NCI-H1092 (cell line): ENCODE results near the gene CHTOP.
A peak's percentile ranks its signal among the peaks of the same experiment; 100 is the strongest.
"Not testable (repeated sequence)": the region's sequence is repeated elsewhere in the genome, so short reads cannot be mapped to it uniquely, and the experiment has no call there.

Source experiments
- DNase-seq: peaks from one replicate; lab custom pipeline; 2025; lab: John Stamatoyannopoulos, UW

CHTOP gene

GRCh38 chr1:153633161-153633753 lies 609 bp upstream of the CHTOP start:
- DNase-seq = no peak

GRCh38 chr1:153635872-153636271 lies 2.0 kb downstream of the CHTOP start:
- DNase-seq = no peak

GRCh38 chr1:153636312-153636711 lies 2.4 kb downstream of the CHTOP start:
- DNase-seq = no peak

DNA sequence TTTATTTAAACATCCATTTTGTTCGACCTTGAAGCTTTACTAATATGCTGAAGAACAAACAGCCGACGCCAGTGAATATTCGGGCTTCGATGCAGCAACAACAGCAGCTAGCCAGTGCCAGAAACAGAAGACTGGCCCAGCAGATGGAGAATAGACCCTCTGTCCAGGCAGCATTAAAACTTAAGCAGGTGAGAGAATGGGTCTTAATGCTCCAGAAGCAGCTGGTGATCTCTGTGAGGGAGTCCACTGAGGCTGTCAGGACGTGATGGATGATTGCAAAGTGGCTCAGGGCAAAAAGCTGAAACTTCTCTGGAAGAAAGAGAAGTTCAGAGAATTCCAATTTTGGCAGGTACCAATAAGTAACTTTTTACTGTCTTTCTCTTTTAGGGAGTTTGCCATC lies 4.4 kb downstream of the CHTOP start:
- DNase-seq = no peak

- DNase-seq = no peak
Measured at GRCh38 chr1:153639280-153639679, 5.4 kb downstream of the CHTOP start.

DNA sequence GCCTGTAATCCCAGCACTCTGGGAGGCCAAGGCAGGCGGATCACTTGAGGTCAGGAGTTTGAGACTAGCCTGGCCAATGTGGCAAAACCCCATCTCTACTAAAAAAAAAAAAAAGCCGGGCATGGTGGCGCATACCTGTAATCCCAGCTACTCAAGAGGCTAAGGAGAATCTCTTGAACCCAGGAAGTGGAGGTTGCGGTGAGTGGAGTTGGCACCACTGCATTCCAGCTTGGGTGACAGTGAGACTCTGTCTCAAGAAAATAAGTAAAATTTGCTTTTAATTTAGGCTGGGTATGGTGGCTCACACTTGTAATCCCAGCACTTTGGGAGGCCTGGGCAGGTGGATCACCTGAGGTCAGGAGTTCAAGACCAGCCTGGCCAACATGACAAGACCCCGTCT lies 6.3 kb downstream of the CHTOP start:
- not testable (repeated sequence) for DNase-seq

DNA sequence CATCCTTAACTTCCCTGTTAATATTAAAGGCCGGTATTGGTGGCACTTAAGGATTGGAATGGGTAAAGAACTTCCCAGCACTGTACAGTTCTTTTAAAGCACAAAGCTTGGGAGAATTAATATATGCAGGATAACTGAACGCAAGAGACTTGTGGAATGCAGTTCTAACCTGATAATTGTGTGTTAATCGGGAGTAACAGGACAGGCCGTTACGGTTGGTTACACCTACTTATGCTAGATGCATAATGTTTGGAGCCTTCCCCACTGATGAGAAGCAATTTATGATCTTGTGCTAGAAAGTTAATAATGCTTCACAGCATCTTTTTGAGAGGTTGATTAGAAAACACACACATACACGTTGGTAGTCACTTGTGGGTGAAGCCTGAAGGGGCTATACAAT lies 7.0 kb downstream of the CHTOP start:
- DNase-seq = no peak

- DNase-seq = no peak
Measured at GRCh38 chr1:153642161-153642560, 8.3 kb downstream of the CHTOP start.

- no peak for DNase-seq
Measured at GRCh38 chr1:153643100-153643499, 9.2 kb downstream of the CHTOP start.

DNA sequence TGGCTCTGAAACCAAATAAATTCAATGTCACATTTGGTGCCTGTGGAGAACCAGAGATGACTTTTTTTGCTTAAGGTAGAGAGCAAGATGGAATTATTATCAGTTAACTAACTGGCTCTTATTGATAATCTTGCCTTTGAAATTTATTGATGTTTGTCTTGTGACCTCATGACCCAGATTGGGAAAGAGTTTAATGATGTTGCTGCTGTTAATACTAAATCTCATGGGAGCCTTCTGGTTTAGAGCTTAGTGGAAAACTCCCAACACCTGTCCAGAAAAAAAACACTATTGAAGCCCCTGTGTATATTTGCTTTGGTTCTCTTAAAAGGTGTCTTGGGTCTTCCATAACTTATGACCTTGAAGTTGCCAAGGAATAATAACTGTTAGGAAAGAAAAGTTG lies 9.9 kb downstream of the CHTOP start:
- no peak for DNase-seq

DNA sequence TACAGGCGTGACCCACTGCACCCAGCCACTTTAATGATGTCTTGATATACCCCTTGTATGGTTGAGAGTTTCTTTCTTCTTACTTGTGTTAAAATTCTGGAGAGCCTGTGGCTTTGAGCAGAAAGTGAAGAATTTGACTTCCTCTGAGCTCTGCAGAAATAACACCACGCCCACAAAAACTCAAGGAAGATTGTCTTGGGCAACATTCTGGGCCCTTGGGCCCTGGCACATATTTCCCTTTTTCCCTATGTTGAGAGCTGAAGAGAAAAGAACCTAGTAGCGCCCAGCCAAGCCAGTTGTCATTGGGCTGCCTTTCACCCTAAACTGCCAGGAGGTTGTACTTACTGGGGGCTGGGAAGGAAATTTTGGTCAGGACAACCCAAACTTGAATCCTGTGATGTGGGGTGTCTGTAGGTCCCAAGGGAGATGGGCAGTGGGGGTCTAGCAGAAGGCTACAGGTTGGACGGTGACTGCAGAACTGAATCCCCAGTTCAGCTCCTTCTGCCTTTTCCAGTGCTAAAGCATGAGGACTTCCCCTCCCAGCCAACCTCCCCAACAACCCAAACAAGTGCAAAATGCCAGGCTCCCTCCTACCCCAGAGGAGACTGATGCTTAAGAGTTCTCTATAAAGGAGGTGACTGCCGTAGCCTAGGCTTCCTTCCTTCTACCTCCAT lies 12.9 kb downstream of the CHTOP start:
- DNase-seq = no peak

DNA sequence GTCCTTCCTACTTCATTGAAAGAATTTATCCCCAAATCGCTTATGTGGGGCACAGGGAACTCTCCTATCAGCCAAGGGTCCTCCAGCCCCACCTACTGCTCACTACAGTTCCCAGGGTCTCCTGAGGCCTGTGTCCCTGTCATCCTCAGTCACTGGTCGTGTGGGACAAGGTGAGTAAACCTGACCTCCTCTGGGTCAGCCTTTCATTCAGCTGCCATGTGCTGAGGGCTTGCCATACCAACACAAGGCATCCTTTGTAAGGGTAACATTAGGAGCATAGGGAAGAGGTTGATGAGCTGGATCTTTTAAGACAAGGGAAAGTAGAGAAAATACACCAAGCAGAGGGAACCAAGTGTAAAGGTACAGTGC lies 13.5 kb downstream of the CHTOP start:
- no peak for DNase-seq

- no peak for DNase-seq
Measured at GRCh38 chr1:153648000-153648643, 14.3 kb downstream of the CHTOP start.

DNA sequence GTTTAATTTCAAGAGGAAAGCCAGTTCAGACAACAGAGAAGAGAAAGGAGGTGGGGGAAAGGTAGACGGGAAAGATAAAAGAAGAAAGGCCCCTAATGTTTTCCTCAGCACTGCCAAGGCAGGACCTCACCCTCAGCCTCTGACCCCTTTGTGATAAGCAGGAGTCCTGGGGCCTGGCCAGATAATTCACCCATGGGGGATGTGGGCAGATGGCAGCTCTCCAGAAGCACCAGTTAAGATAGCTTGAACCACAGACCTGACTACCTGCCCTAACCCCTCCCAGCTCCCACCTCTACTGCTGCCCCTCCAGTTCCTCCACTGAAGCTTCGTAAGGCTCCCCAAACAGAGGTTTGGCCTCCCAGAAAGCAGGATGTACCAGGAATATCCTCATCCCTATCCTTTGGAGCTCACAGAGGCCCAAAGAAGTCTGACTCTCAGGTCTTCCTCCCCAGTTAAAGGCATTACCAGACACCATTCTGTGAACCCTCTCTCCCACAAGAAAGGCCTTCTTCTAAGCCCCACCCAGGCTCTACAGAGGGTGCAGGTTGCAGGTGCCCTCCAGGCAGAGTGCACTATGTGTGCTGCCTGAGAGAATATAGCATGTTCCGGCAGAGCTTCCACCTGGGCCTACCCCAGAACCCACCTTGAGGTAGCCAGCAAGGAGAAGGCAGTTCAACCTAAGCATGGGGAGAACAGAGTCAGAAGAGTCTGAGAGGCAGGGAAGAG lies 15.4 kb downstream of the CHTOP start:
- peak; percentile 54 for DNase-seq

DNA sequence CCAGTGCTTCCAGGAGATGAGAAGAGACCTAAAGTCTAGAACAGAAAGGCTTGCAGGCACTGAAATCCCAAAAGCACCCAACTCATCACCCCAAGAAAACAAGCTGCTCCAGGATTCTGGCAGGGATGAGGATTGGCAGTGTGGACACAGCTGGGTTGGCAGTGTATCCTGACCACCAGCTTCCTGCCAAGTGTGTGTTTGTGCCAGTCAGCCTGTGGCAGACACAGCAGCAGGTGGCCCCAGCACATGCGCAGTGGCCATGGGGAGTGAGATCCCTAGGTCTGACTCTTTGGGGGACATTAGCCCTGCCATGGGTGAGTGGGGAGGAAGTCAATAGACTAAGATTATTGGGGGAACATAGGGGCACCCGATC lies 16.0 kb downstream of the CHTOP start:
- peak; percentile 95 for DNase-seq

DNA sequence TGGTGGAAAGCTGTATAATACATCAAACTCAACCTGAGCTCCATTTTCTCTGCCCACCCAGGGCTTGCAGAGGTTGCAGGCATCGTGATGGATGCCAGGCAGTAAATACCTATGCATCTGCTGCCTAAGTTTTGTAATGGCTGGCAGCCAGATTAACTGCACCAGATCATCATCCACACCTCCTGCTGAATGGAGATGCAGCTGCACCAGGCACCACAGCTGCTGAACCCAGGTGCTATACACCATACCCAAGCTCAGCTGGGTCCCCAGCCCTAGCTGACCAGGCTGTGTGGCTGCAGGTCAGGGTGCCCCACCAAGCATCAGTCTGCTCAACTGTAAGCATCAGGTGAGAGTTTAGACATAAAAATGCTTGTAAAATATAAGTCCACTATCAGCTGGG lies 17.9 kb downstream of the CHTOP start:
- no peak for DNase-seq

- no peak for DNase-seq
Measured at GRCh38 chr1:153652805-153653500, 19.1 kb downstream of the CHTOP start.

DNA sequence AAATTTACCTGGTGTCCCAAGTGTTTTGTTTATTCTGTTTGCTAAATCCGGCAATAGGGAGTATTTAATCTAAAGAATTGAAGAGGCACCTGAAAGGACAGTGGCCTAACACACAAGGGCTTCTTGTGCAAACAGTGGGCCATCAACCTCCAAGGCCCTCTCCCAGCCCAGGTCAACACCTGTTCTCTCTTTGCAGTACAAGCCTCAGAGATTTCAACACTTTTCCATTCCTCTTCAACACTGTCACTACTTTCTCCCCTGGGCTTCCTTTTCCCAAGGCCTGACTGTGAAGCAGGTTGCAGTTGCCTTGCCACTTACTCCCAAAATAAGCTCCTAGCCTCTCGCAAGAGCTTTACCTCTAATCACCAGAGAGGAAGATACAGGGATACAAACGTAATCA lies 21.5 kb downstream of the CHTOP start:
- no peak for DNase-seq

DNA sequence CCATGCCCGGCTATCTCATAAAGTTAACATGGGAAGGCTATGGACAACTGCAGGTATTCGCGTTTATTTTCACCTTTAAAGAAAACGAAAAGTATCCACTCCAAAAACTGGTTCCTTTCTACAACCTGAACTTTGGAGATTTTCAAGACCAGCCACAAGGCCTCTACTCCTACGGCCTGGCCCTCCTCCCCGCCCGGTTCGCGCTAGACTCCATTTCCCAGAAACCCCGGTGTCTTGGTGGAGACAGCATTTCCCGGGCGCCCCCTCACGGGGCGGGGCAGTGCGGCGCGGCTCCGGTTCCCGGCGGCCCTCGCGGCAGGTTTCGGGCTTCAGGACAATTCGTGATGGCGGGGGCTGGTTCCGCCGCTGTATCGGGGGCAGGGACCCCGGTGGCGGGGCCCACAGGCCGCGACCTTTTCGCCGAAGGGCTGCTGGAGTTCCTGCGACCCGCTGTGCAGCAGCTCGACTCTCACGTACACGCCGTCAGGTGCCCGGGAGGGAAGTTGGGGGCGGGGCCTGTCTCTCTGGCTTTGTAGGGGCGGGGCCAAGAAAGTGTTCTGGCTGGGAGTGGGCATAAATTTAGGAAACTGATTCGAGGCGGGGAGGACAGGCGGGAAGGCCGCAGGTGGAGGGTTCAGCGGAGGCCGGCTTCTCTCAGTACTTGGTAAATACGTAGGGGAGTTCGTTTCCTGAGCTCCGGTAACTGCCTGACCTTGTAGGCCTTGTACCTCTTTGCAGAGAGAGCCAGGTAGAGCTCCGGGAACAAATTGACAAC lies 24.7 kb downstream of the CHTOP start, which contains the start of gene SNAPIN:
Gene SNAPIN, plus strand, starts transcription at position 304 of the 775 bp plus-strand sequence. Its CDS starts 41 bp downstream, at position 345.
- peak; percentile 80 for DNase-seq

GRCh38 chr1:153659175-153659534 lies 25.3 kb downstream of the CHTOP start:
- DNase-seq = no peak

GRCh38 chr1:153659656-153660055 lies 25.8 kb downstream of the CHTOP start:
- no peak for DNase-seq
